Measurements from ENCODE around the gene AFF2.

The AFF2 gene

GRCh38 chrX:148500423-148501385, at the start of gene AFF2:
AFF2 (plus strand) TSS chrX:148500617; CDS start chrX:148501098, 481 bp downstream.
- DNase-seq, result peak; percentile 9 to 10

- peak; percentile 4 to 14 for DNase-seq
Measured at GRCh38 chrX:148457279-148457678, 43.1 kb upstream of the AFF2 start.

- DNase-seq, result no peak
Measured at GRCh38 chrX:148459343-148459742, 41.1 kb upstream of the AFF2 start.

GRCh38 chrX:148466292-148466691, 34.1 kb upstream of the AFF2 start:
- DNase-seq, result no peak

- DNase-seq, result no peak
Measured at GRCh38 chrX:148470324-148470723, 30.1 kb upstream of the AFF2 start.

- no peak for DNase-seq
Measured at GRCh38 chrX:148474030-148474429, 26.4 kb upstream of the AFF2 start.

GRCh38 chrX:148492057-148492456, 8.4 kb upstream of the AFF2 start:
- no peak for DNase-seq

GRCh38 chrX:148495176-148495575, 5.2 kb upstream of the AFF2 start:
- peak; percentile 34 to 42 for DNase-seq

- DNase-seq, result no peak
Measured at GRCh38 chrX:148498067-148498466, 2.4 kb upstream of the AFF2 start.

GRCh38 chrX:148499638-148500422, 587 bp upstream of the AFF2 start:
- DNase-seq, result no peak

GRCh38 chrX:148501386-148502066, 1.1 kb downstream of the AFF2 start:
- DNase-seq, result no peak

GRCh38 chrX:148504506-148504905, 4.1 kb downstream of the AFF2 start:
- no peak for DNase-seq

GRCh38 chrX:148507418-148507817, 7.0 kb downstream of the AFF2 start:
- no peak for DNase-seq

- DNase-seq, result no peak
Measured at GRCh38 chrX:148512453-148512852, 12.0 kb downstream of the AFF2 start.

GRCh38 chrX:148513661-148514060, 13.2 kb downstream of the AFF2 start:
- no peak for DNase-seq

- DNase-seq, result peak; percentile 45 to 57
Measured at GRCh38 chrX:148517176-148517575, 16.8 kb downstream of the AFF2 start.

GRCh38 chrX:148522006-148522405, 21.6 kb downstream of the AFF2 start:
- DNase-seq, result no peak

GRCh38 chrX:148523303-148524080, 23.1 kb downstream of the AFF2 start:
- DNase-seq, result no peak

- DNase-seq, result peak in 1 of 2 donors; percentile 39
Measured at GRCh38 chrX:148530464-148531077, 30.2 kb downstream of the AFF2 start.

- no peak for DNase-seq
Measured at GRCh38 chrX:148534291-148534690, 33.9 kb downstream of the AFF2 start.

GRCh38 chrX:148535639-148536038, 35.2 kb downstream of the AFF2 start:
- DNase-seq, result no peak

- DNase-seq, result no peak
Measured at GRCh38 chrX:148536961-148537360, 36.5 kb downstream of the AFF2 start.

Data from inflammatory macrophage treated with lipopolysaccharide for 1 hour (primary cell).